Trophoblast cell (in vitro differentiated cells and primary cell): ENCODE results near the gene DYRK1A.
A peak's percentile ranks its signal among the peaks of the same experiment; 100 is the strongest.

Experiments used
- DNase-seq, 2 donors: peaks; one replicate each; pipeline ENCODE4 v3.0.0-alpha.2; 2016
- H2AFZ ChIP-seq: 2 replicates; pipeline ENCODE4 v1.6.1; 2013; ENCODE audit warnings: low read length, moderate library complexity, mild to moderate bottlenecking; ENCODE audit not compliant: insufficient read depth, poor library complexity
- H2AK5ac ChIP-seq: 2 replicates; pipeline ENCODE4 v1.6.1; 2013; ENCODE audit warnings: mild to moderate bottlenecking, low read length
- H2BK120ac ChIP-seq: 2 replicates; pipeline ENCODE4 v1.6.1; 2013; ENCODE audit warnings: low read length, mild to moderate bottlenecking, moderate library complexity; ENCODE audit not compliant: insufficient read depth, poor library complexity
- H2BK12ac ChIP-seq: 2 replicates; pipeline ENCODE4 v1.6.1; 2013; ENCODE audit warnings: mild to moderate bottlenecking, low read length, moderate library complexity
- H2BK5ac ChIP-seq: 2 replicates; pipeline ENCODE4 v1.6.1; 2013; ENCODE audit warnings: low read length, low read depth, moderate library complexity, mild to moderate bottlenecking; ENCODE audit not compliant: poor library complexity
- H3K14ac ChIP-seq: 2 replicates; pipeline ENCODE4 v1.6.1; 2013; ENCODE audit warnings: mild to moderate bottlenecking, low read length
- H3K18ac ChIP-seq: 2 replicates; pipeline ENCODE4 v1.6.1; 2013; ENCODE audit warnings: mild to moderate bottlenecking, low read length
- H3K23ac ChIP-seq: 2 replicates; pipeline ENCODE4 v1.6.1; 2013; ENCODE audit warnings: low read length
- H3K27ac ChIP-seq: 2 replicates; pipeline ENCODE4 v1.5.1; 2013; ENCODE audit warnings: low read depth, mild to moderate bottlenecking, inconsistent platforms, low read length, moderate library complexity
- H3K27me3 ChIP-seq: 2 replicates; pipeline ENCODE4 v1.6.1; 2013; ENCODE audit warnings: inconsistent platforms, mild to moderate bottlenecking, low read length, moderate library complexity; ENCODE audit not compliant: insufficient read depth
- H3K36me3 ChIP-seq, 2 experiments: 1 replicate in 1 of 2; 2 replicates in 1 of 2; pipeline ENCODE4 v1.6.1; 2013; ENCODE audit warnings: low read length in 2 of 2, mild to moderate bottlenecking in 2 of 2, moderate library complexity in 1 of 2; ENCODE audit not compliant: insufficient read depth in 2 of 2, control insufficient read depth in 1 of 2
- H3K4ac ChIP-seq: 2 replicates; pipeline ENCODE4 v1.6.1; 2013; ENCODE audit warnings: low read depth, mild to moderate bottlenecking, low read length, moderate library complexity
- H3K4me1 ChIP-seq, 2 experiments: 1 replicate in 1 of 2; 2 replicates in 1 of 2; pipeline ENCODE4 v1.6.1; 2013; ENCODE audit warnings: low read length in 2 of 2, mild to moderate bottlenecking in 2 of 2, moderate library complexity in 1 of 2; ENCODE audit not compliant: insufficient read depth in 2 of 2, control insufficient read depth in 1 of 2
- H3K4me2 ChIP-seq: 2 replicates; pipeline ENCODE4 v1.6.1; 2013; ENCODE audit warnings: inconsistent platforms, mild to moderate bottlenecking, low read length, moderate library complexity
- H3K4me3 ChIP-seq: 2 replicates; pipeline ENCODE4 v1.5.1; 2013; ENCODE audit warnings: mild to moderate bottlenecking, low read depth, low read length, inconsistent platforms
- H3K79me1 ChIP-seq: one replicate; pipeline ENCODE4 v1.6.1; 2013; ENCODE audit warnings: low read length
- H3K79me2 ChIP-seq: 2 replicates; pipeline ENCODE4 v1.6.1; 2013; ENCODE audit warnings: low read length, mild to moderate bottlenecking; ENCODE audit not compliant: control insufficient read depth, insufficient read depth, poor library complexity
- H3K9ac ChIP-seq: 2 replicates; pipeline ENCODE4 v1.6.1; 2013; ENCODE audit warnings: mild to moderate bottlenecking, low read length
- H3K9me3 ChIP-seq: 2 replicates; pipeline ENCODE4 v1.6.1; 2013; ENCODE audit warnings: low read depth, mild to moderate bottlenecking, control low read depth, inconsistent platforms, low read length; ENCODE audit not compliant: insufficient read depth
- H4K12ac ChIP-seq: 2 replicates; pipeline ENCODE4 v1.6.1; 2013; ENCODE audit warnings: low read depth, mild to moderate bottlenecking, low read length, moderate library complexity
- H4K8ac ChIP-seq: 2 replicates; pipeline ENCODE4 v1.6.1; 2013; ENCODE audit warnings: low read depth, mild to moderate bottlenecking, low read length, moderate library complexity
- H4K91ac ChIP-seq: one replicate; pipeline ENCODE4 v1.6.1; 2013; ENCODE audit warnings: low read depth, mild to moderate bottlenecking, low read length, moderate library complexity
- WGBS: extraction: QIAGEN DNeasy Blood & Tissue Kit; methylation state at CpG from one replicate; pipeline ENCODE4 v1.1.7; 2013; ENCODE audit warnings: missing lambda C conversion rate; ENCODE audit not compliant: insufficient read length, insufficient coverage; ENCODE audit errors: extremely low coverage; 5-methylcytosine and 5-hydroxymethylcytosine counted together

DYRK1A gene

DNA sequence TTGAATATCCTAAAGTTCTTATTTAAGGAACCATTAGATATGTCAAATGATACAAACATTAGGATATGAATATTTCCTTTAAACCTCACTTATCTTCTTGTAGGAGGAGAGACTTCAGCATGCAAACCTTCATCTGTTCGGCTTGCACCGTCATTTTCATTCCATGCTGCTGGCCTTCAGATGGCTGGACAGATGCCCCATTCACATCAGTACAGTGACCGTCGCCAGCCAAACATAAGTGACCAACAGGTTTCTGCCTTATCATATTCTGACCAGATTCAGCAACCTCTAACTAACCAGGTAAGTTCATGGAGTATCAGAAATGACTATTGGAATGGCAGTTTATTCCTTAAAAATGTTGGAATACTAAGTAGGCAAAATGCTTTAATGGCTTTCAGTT, 106.0 kb downstream of the DYRK1A start:
- Histone ChIP-seq H3K79me1 (no peaks in the 10 kb centered on the region), H3K4me1 (no peaks in the 10 kb centered on the region), H4K8ac (no peak overlapping the region), H2AK5ac (no peak overlapping the region), H3K27me3 (no peaks in the 10 kb centered on the region), H3K4me2 (no peak overlapping the region), H2BK120ac (no peak overlapping the region), H2AFZ (no peak overlapping the region), H3K4ac (no peak overlapping the region), H4K91ac (no peak overlapping the region), H3K27ac (no peak overlapping the region), H3K18ac (no peak overlapping the region), H3K23ac (no peak overlapping the region), H3K36me3 (peaks cover 0 to 2% of the 10 kb centered on the region in 2 experiments), H3K9ac (no peak overlapping the region), H3K79me2 (peaks cover 10% of the 10 kb centered on the region), H3K9me3 (peaks cover 2% of the 10 kb centered on the region), H2BK5ac (no peak overlapping the region), H3K14ac (no peak overlapping the region), H3K4me3 (no peak overlapping the region), H4K12ac (no peak overlapping the region), H2BK12ac (no peak overlapping the region)
- no peak for DNase-seq
- no CpG with 5 or more reads among the region's 4 CpGs for WGBS

- Histone ChIP-seq H3K4me1 (no peaks in the 10 kb centered on the region), H3K27me3 (no peaks in the 10 kb centered on the region), H4K91ac (no peak overlapping the region), H3K14ac (no peak overlapping the region), H4K8ac (no peak overlapping the region), H3K4ac (no peak overlapping the region), H3K36me3 (peaks cover 0 to 2% of the 10 kb centered on the region in 2 experiments), H2BK120ac (no peak overlapping the region), H3K23ac (no peak overlapping the region), H3K27ac (no peak overlapping the region), H3K9ac (no peak overlapping the region), H3K4me2 (no peak overlapping the region), H3K4me3 (no peak overlapping the region), H3K9me3 (no peaks in the 10 kb centered on the region), H2BK5ac (no peak overlapping the region), H4K12ac (no peak overlapping the region), H3K79me1 (no peaks in the 10 kb centered on the region), H2AFZ (no peak overlapping the region), H2AK5ac (no peak overlapping the region), H3K79me2 (peaks cover 7% of the 10 kb centered on the region), H2BK12ac (no peak overlapping the region), H3K18ac (no peak overlapping the region)
- 100% methylated on average over 1 of the region's 6 CpGs for WGBS
- no peak for DNase-seq
Observed at GRCh38 chr21:37473491-37473890, 106.9 kb downstream of the DYRK1A start.

DNA sequence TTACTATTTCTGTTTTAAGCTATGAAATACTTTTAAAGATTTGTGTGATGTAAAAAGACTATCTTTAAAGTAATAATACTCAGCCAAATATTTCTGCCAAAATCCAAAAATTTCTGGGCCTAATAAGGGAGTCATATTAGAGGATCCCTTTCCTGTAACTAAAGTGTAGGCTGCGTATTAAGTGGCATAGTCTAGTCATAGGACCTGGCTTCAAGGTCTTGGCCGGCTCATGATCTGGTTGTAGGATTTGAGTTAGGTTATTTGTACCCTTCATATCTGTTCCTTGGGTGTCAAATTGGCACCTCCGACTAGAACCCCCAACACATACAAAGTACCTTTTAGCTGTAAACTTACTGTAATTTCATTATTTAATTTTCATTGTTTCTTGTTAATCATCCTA, 107.8 kb downstream of the DYRK1A start:
- H3K23ac ChIP-seq: no peak overlapping the region
- H4K12ac ChIP-seq: no peak overlapping the region
- H3K36me3 ChIP-seq: peaks cover 0 to 2% of the 10 kb centered on the region in 2 experiments
- H2BK5ac ChIP-seq: no peak overlapping the region
- no peaks in the 10 kb centered on the region for H3K4me1 ChIP-seq
- H3K79me2 ChIP-seq: peaks cover 7% of the 10 kb centered on the region
- H2BK12ac ChIP-seq: no peak overlapping the region
- no CpG with 5 or more reads among the region's 3 CpGs for WGBS
- H3K14ac ChIP-seq: no peak overlapping the region
- no peak overlapping the region for H3K27ac ChIP-seq
- H3K9me3 ChIP-seq: no peaks in the 10 kb centered on the region
- peak overlapping the region; percentile 77 for H2AFZ ChIP-seq
- no peak overlapping the region for H3K4me2 ChIP-seq
- no peaks in the 10 kb centered on the region for H3K27me3 ChIP-seq
- H2BK120ac ChIP-seq: no peak overlapping the region
- no peak overlapping the region for H4K8ac ChIP-seq
- DNase-seq: no peak
- no peaks in the 10 kb centered on the region for H3K79me1 ChIP-seq
- no peak overlapping the region for H2AK5ac ChIP-seq
- no peak overlapping the region for H3K4ac ChIP-seq
- no peak overlapping the region for H4K91ac ChIP-seq
- no peak overlapping the region for H3K9ac ChIP-seq
- H3K4me3 ChIP-seq: no peak overlapping the region
- no peak overlapping the region for H3K18ac ChIP-seq

DNA sequence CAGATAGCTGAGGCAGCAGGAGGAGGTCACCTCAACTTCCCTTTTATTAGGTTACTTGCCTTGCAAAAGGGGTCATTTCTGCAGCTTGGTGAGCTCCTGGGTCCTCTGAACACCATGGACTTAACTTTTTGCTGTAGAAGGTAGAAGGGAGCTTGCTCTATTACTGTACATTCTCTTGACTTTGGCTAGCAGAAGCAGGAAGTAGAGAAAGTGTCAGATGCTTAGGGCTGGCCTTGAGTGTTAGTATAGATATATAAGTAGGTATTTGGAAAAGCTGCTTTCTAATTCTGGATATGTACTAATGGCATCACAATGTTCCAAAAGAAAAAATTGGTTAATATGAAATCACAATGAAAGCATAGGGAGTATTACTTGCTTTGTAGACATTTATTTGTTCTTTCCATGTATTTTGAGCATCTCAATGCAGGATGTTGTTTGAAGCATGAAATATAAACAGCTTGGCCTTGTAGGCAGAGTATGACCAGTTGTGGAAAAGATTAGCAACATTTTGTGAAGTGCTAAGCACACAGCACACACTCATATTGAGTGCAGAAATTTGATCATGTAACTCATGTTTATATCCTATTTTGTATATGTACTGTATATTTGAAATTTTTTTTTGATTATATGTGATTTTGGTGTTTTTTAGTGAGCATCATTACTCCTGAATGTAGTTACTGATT, 108.8 kb downstream of the DYRK1A start:
- Histone ChIP-seq H3K9me3 (no peaks in the 10 kb centered on the region), H3K18ac (no peak overlapping the region), H3K4ac (peak overlapping the region; percentile 46), H3K4me1 (no peaks in the 10 kb centered on the region), H2BK12ac (no peak overlapping the region), H4K91ac (no peak overlapping the region), H2AFZ (no peak overlapping the region), H3K9ac (no peak overlapping the region), H3K36me3 (peaks cover 0 to 2% of the 10 kb centered on the region in 2 experiments), H3K79me1 (no peaks in the 10 kb centered on the region), H2BK120ac (no peak overlapping the region), H3K14ac (no peak overlapping the region), H4K12ac (no peak overlapping the region), H3K27ac (no peak overlapping the region), H4K8ac (no peak overlapping the region), H2BK5ac (no peak overlapping the region), H3K79me2 (peaks cover 7% of the 10 kb centered on the region), H3K23ac (no peak overlapping the region), H2AK5ac (no peak overlapping the region), H3K27me3 (no peaks in the 10 kb centered on the region), H3K4me3 (no peak overlapping the region), H3K4me2 (no peak overlapping the region)
- DNase-seq: no peak
